ENCODE measurements around the gene GPBP1. TPM values are rescaled to one million over a fixed set of nuclear protein-coding genes. Genes with fewer than 3 reads are reported as not detected.

The GPBP1 gene
- total RNA-seq (2012; rRNA removed): 29.2 and 63.9 TPM in 2 replicates
- polyA plus RNA-seq (2012; rRNA removed): 18.7 and 24.3 TPM in 2 replicates
- polyA plus RNA-seq (2012; cell fraction: cytosol; rRNA removed): 1.5 and 3.1 TPM in 2 replicates
- polyA plus RNA-seq (2012; cell fraction: nucleus; rRNA removed; ENCODE audit: low replicate concordance): 1.7 and 29.8 TPM in 2 replicates
- Bru-seq, nascent RNA: percentile 89 among the genes with signal in this experiment
- BruChase-seq, experiment 1, labeled RNA remaining after a 6-hour chase: percentile 92 among the genes with signal in this experiment
- BruChase-seq, experiment 2, labeled RNA remaining after a 2-hour chase: percentile 85 among the genes with signal in this experiment
- long read RNA-seq, full-length matches to known transcripts: 43 of 81 reads
- long read RNA-seq, partial matches to known transcripts: 17 of 81 reads
- long read RNA-seq, other reads (novel, unspliced or antisense): 21 of 81 reads

- Histone ChIP-seq H3K4me3 (ENCODE audit: insufficient read depth, low read depth, low read length) (peak within 1 kb of the TSS; percentile 93), H3K9me3 (ENCODE audit: control insufficient read depth, insufficient read depth, low read length) (no peaks in the 10 kb centered on the region), H3K14ac (replicated peaks; ENCODE audit: low read depth, low read length) (peak within 1 kb of the TSS; percentile 94), H2BK15ac (ENCODE audit: low read depth, low read length) (no peak within 1 kb of the TSS), H3K4ac (ENCODE audit: low read depth, low read length) (peak within 1 kb of the TSS; percentile 96), H2BK5ac (ENCODE audit: low read depth, low read length, poor library complexity, severe bottlenecking) (peak within 1 kb of the TSS; percentile 96), H2AFZ (replicated peaks; ENCODE audit: low read length, poor library complexity) (peak within 1 kb of the TSS; percentile 98), H4K91ac (ENCODE audit: insufficient read depth, low read depth, low read length) (peak within 1 kb of the TSS; percentile 93), H2BK20ac (ENCODE audit: low read depth, low read length) (no peak within 1 kb of the TSS; the same call in 1 of the 2 replicates), H3K9ac (ENCODE audit: low read depth, low read length) (peak within 1 kb of the TSS; percentile 97), H4K20me1 (ENCODE audit: insufficient read depth, low read length) (peaks cover 38% of the 10 kb centered on the region), H3K56ac (ENCODE audit: extremely low read depth, insufficient read depth, low read length) (peak within 1 kb of the TSS; percentile 93), H3K36me3 (ENCODE audit: control insufficient read depth, insufficient read depth, low read length) (peaks cover 2% of the 10 kb centered on the region; the same call in 1 of the 2 replicates), H3K4me1 (ENCODE audit: control insufficient read depth, insufficient read depth, low read length) (no peaks in the 10 kb centered on the region; the same call in 1 of the 2 replicates), H3K9me1 (ENCODE audit: insufficient read depth, low read length) (no peaks in the 10 kb centered on the region), H3K27ac (ENCODE audit: insufficient read depth, low read length) (peak within 1 kb of the TSS; percentile 97), H3K27me3 (ENCODE audit: control insufficient read depth, insufficient read depth, low read length) (no peaks in the 10 kb centered on the region), H3K23ac (ENCODE audit: low read depth, low read length) (peak within 1 kb of the TSS; percentile 98), H4K5ac (ENCODE audit: low read depth, low read length) (peak within 1 kb of the TSS; percentile 73), H2AK5ac (ENCODE audit: low read depth, low read length) (peak within 1 kb of the TSS; percentile 77), H3K4me2 (ENCODE audit: low read depth, low read length) (peak within 1 kb of the TSS; percentile 99), H2AK9ac (replicated peaks; ENCODE audit: low read depth, low read length, poor library complexity) (peak within 1 kb of the TSS; percentile 97), H3K18ac (ENCODE audit: low read depth, low read length) (peak within 1 kb of the TSS; percentile 88), H2BK120ac (ENCODE audit: low read depth, low read length) (peak within 1 kb of the TSS; percentile 75), H4K8ac (ENCODE audit: low read depth in 2 of 2, low read length in 2 of 2) (peak within 1 kb of the TSS; percentile 34 to 95; a peak in 3 of 4 replicates), H3K79me1 (ENCODE audit: low read depth in 1 of 2, low read length in 2 of 2) (peaks cover 4 to 17% of the 10 kb centered on the region in 2 experiments; a peak in 3 of 4 replicates)
- ATAC-seq (ENCODE audit: low read depth) (peak; percentile 91), DNase-seq (peak; percentile 99)
- POLR2A ChIA-PET (ENCODE audit: unreplicated experiment): interaction anchor here (0.7 kb wide), 1 partner anchor 43 kb away, joined by 3 read pairs; no protein-coding TSS in a partner anchor
- dilution Hi-C loops (cut with HindIII; ENCODE audit: low sequenced_read_pairs, unreplicated experiment): no loop called here
- no TSS peak for BruUV-seq (replicated peaks)
- CTCF ChIA-PET: interaction anchor here (0.7 to 1.0 kb wide), 3 partner anchors 10 to 832 kb away, joined by 3 to 5 read pairs (median 4); no protein-coding TSS in a partner anchor
- TF ChIP-seq POLR2A (IDR thresholded peaks at IDR 0.05; ENCODE audit: low read depth, low read length) (peak; percentile 75), RFX5 (IDR thresholded peaks at IDR 0.05; ENCODE audit: low read depth, low read length) (no peak), NFE2L2 (IDR thresholded peaks at IDR 0.05; ENCODE audit: low read depth, low read length) (0 out of 2 replicates have a peak, but pooled peaks have one; percentile 6), MXI1 (IDR thresholded peaks at IDR 0.05; ENCODE audit: borderline replicate concordance, low read depth, low read length) (peak; percentile 9; the same call in 1 of the 2 replicates), MAZ (IDR thresholded peaks at IDR 0.05; ENCODE audit: borderline replicate concordance, low read depth, low read length) (peak; percentile 98), CHD1 (IDR thresholded peaks at IDR 0.05; ENCODE audit: low read depth, low read length) (no peak), CTCF (conservative IDR thresholded peaks at IDR 0.05; ENCODE audit: low read depth, low read length) (no peak)
- WGBS, 2 experiments (ENCODE audit: extremely low coverage in 2 of 2, insufficient read length in 1 of 2): 1% methylated on average over 38 of the region's 83 CpGs; no CpG with 5 or more reads in 1 of the 2 experiments
- intact Hi-C loops (cut with micrococcal nuclease): loop anchor here (1.0 to 2.0 kb wide), 2 partner anchors 43 to 47 kb away; no protein-coding TSS in a partner anchor
- in situ Hi-C loops (cut with MboI; ENCODE audit: low sequenced_read_pairs): no loop called here
Measured at GRCh38 chr5:57173319-57174127, at the start of gene GPBP1. Gene GPBP1, plus strand, starts transcription at chr5:57174059. Its CDS starts 40,072 bp downstream, at chr5:57214131.
